HepG2 (cell line): ENCODE data around the gene ATE1. TPM values are rescaled to one million over a fixed set of nuclear protein-coding genes. Genes with fewer than 3 reads are reported as not detected.

Experiments
- BRD4 ChIP-seq: sonication (generic); formaldehyde crosslinking; IDR thresholded peaks from 2 replicates; pipeline ENCODE4 v1.4.0; 2020; ENCODE audit warnings: missing genetic modification reagents
- EHMT2 ChIP-seq: fragments of 200-600 bp; sonication (generic); IDR thresholded peaks from 2 replicates; pipeline ENCODE4 v1.7.0; 2017; ENCODE audit warnings: antibody characterized with exemption, low read depth, low read length, borderline replicate concordance
- FOSL1 ChIP-seq: sonication (generic); formaldehyde crosslinking; IDR thresholded peaks from 2 replicates; pipeline ENCODE4 v1.9.0; 2021; ENCODE audit warnings: missing genetic modification reagents, borderline replicate concordance
- FOXM1 ChIP-seq: sonication (generic); formaldehyde crosslinking; IDR thresholded peaks from 2 replicates; pipeline ENCODE4 v1.5.0; 2020; ENCODE audit warnings: missing genetic modification reagents
- HNRNPUL1 ChIP-seq: fragments of 200-400 bp; formaldehyde crosslinking; IDR thresholded peaks from 2 replicates; pipeline ENCODE4 v1.6.1; 2017; ENCODE audit warnings: low read depth, mild to moderate bottlenecking, low read length, moderate library complexity
- NFRKB ChIP-seq: fragments of 450-650 bp; IDR thresholded peaks from 2 replicates; pipeline ENCODE4 v1.6.1; 2017
- SMAD1 ChIP-seq: sonication (generic); formaldehyde crosslinking; IDR thresholded peaks from 2 replicates; pipeline ENCODE4 v1.4.0; 2020; ENCODE audit warnings: missing genetic modification reagents, low read depth, mild to moderate bottlenecking, borderline replicate concordance
- SMC3 ChIP-seq: IDR thresholded peaks from 2 replicates; pipeline ENCODE4 v1.6.1; 2011; ENCODE audit warnings: low read length, improper control_type of control experiment
- THYN1 ChIP-seq: sonication (generic); formaldehyde crosslinking; IDR thresholded peaks from 2 replicates; pipeline ENCODE4 v1.8.1; 2023; ENCODE audit warnings: low read depth, mild to moderate bottlenecking, moderate library complexity, missing genetic modification reagents, borderline replicate concordance
- ZFP62 ChIP-seq: sonication (generic); formaldehyde crosslinking; IDR thresholded peaks from 2 replicates; pipeline ENCODE4 v1.4.0; 2020; ENCODE audit warnings: missing genetic modification reagents
- ZNF253 ChIP-seq: sonication (generic); formaldehyde crosslinking; IDR thresholded peaks from 2 replicates; pipeline ENCODE4 v1.8.0; 2022; ENCODE audit warnings: mild to moderate bottlenecking, missing genetic modification reagents, borderline replicate concordance
- ZNF44 ChIP-seq: sonication (generic); formaldehyde crosslinking; IDR thresholded peaks from 2 replicates; pipeline ENCODE4 v1.5.1; 2020; ENCODE audit warnings: mild to moderate bottlenecking, missing genetic modification reagents
- ZNF552 ChIP-seq: sonication (generic); formaldehyde crosslinking; IDR thresholded peaks from 2 replicates; pipeline ENCODE4 v1.9.0; 2022; ENCODE audit warnings: missing genetic modification reagents, mild to moderate bottlenecking, borderline replicate concordance
- ZNF563 ChIP-seq: sonication (generic); formaldehyde crosslinking; IDR thresholded peaks from 2 replicates; pipeline ENCODE4 v1.8.0; 2022; ENCODE audit warnings: mild to moderate bottlenecking, moderate library complexity, missing genetic modification reagents
- ZNF672 ChIP-seq: sonication (generic); formaldehyde crosslinking; IDR thresholded peaks from 2 replicates; pipeline ENCODE4 v1.8.1; 2022; ENCODE audit warnings: missing genetic modification reagents
- ZNF776 ChIP-seq: sonication (generic); formaldehyde crosslinking; IDR thresholded peaks from 2 replicates; pipeline ENCODE4 v1.4.0; 2020; ENCODE audit warnings: mild to moderate bottlenecking, missing genetic modification reagents
- polyA plus RNA-seq, 8 experiments: library from polyadenylated mRNA; depleted of rRNA in 3 of 8; stranded (reverse) in 7 of 8; unstranded in 1 of 8; fragments of >200 nt; fragmentation: Illumina TruSeq in 4 of 8; extraction: Trizol in 4 of 8; gene quantifications; 2 replicates each; pipeline versions ENCODE4 v1.2.1 to v1.2.3, GENCODE V29; 2011 to 2016; ENCODE audit warnings: low read depth in 4 of 8, missing spikeins in 1 of 8, mixed read lengths in 1 of 8; ENCODE audit not compliant: insufficient read depth in 1 of 8
- total RNA-seq, 5 experiments: library from RNA; depleted of rRNA; stranded (reverse); fragments of >200 nt; fragmentation: Illumina TruSeq; extraction: Trizol; gene quantifications; 2 replicates each; pipeline ENCODE4 v1.2.3, GENCODE V29; 2016; ENCODE audit warnings: low read depth in 1 of 5
- TF ChIP-seq, protein P1 (sequence below): sonication (generic); formaldehyde crosslinking; conservative IDR thresholded peaks from 2 replicates; pipeline ENCODE4 v1.5.0; 2020; ENCODE audit warnings: missing genetic modification reagents
- TF ChIP-seq, protein P2 (sequence below): sonication (generic); formaldehyde crosslinking; IDR thresholded peaks from 2 replicates; pipeline ENCODE4 v1.4.0; 2020; ENCODE audit warnings: missing genetic modification reagents
- TF ChIP-seq, protein P3 (sequence below): sonication (generic); formaldehyde crosslinking; IDR thresholded peaks from 2 replicates; pipeline ENCODE4 v1.4.0; 2020; ENCODE audit warnings: missing genetic modification reagents
- TF ChIP-seq, protein P4 (sequence below): IDR thresholded peaks from 2 replicates; pipeline ENCODE4 v1.6.1; 2016; ENCODE audit warnings: missing compliant biosample characterization, missing genetic modification reagents, borderline replicate concordance

The ATE1 gene
- total and polyA plus RNA-seq, 2 of the 13 experiments (the other 11 are each of a cell fraction or from before 2014, with no cell fraction given), result 17.5 to 42.2 TPM

GRCh38 chr10:121974535-121975294 is 46.9 kb upstream of the ATE1 start, which contains the start of gene NSMCE4A (continued):
- TF ChIP-seq ZNF552 (CRISPR knock-in tag) (no peak), BRD4 (CRISPR knock-in tag) (peak; percentile 24; the same call in 1 of the 2 replicates), FOXM1 (CRISPR knock-in tag) (no peak), HNRNPUL1 (no peak), THYN1 (CRISPR knock-in tag) (0 out of 2 replicates have a peak, but pooled peaks have one; percentile 78), SMC3 (no peak), NFRKB (no peak), ZNF44 (CRISPR knock-in tag) (no peak), ZFP62 (no peak), ZNF776 (CRISPR knock-in tag) (no peak), EHMT2 (no peak), FOSL1 (CRISPR knock-in tag) (0 out of 2 replicates have a peak, but pooled peaks have one; percentile 34), ZNF672 (CRISPR knock-in tag) (0 out of 2 replicates have a peak, but pooled peaks have one; percentile 38), SMAD1 (no peak), ZNF563 (peak; percentile 58; the same call in 1 of the 2 replicates), ZNF253 (CRISPR knock-in tag) (no peak)
- TF ChIP-seq, protein P1, sequence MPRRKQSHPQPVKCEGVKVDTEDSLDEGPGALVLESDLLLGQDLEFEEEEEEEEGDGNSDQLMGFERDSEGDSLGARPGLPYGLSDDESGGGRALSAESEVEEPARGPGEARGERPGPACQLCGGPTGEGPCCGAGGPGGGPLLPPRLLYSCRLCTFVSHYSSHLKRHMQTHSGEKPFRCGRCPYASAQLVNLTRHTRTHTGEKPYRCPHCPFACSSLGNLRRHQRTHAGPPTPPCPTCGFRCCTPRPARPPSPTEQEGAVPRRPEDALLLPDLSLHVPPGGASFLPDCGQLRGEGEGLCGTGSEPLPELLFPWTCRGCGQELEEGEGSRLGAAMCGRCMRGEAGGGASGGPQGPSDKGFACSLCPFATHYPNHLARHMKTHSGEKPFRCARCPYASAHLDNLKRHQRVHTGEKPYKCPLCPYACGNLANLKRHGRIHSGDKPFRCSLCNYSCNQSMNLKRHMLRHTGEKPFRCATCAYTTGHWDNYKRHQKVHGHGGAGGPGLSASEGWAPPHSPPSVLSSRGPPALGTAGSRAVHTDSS (CRISPR knock-in tag), result no peak
- TF ChIP-seq, protein P2, sequence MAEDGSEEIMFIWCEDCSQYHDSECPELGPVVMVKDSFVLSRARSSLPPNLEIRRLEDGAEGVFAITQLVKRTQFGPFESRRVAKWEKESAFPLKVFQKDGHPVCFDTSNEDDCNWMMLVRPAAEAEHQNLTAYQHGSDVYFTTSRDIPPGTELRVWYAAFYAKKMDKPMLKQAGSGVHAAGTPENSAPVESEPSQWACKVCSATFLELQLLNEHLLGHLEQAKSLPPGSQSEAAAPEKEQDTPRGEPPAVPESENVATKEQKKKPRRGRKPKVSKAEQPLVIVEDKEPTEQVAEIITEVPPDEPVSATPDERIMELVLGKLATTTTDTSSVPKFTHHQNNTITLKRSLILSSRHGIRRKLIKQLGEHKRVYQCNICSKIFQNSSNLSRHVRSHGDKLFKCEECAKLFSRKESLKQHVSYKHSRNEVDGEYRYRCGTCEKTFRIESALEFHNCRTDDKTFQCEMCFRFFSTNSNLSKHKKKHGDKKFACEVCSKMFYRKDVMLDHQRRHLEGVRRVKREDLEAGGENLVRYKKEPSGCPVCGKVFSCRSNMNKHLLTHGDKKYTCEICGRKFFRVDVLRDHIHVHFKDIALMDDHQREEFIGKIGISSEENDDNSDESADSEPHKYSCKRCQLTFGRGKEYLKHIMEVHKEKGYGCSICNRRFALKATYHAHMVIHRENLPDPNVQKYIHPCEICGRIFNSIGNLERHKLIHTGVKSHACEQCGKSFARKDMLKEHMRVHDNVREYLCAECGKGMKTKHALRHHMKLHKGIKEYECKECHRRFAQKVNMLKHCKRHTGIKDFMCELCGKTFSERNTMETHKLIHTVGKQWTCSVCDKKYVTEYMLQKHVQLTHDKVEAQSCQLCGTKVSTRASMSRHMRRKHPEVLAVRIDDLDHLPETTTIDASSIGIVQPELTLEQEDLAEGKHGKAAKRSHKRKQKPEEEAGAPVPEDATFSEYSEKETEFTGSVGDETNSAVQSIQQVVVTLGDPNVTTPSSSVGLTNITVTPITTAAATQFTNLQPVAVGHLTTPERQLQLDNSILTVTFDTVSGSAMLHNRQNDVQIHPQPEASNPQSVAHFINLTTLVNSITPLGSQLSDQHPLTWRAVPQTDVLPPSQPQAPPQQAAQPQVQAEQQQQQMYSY (CRISPR knock-in tag), result peak; percentile 95
- TF ChIP-seq, protein P3, sequence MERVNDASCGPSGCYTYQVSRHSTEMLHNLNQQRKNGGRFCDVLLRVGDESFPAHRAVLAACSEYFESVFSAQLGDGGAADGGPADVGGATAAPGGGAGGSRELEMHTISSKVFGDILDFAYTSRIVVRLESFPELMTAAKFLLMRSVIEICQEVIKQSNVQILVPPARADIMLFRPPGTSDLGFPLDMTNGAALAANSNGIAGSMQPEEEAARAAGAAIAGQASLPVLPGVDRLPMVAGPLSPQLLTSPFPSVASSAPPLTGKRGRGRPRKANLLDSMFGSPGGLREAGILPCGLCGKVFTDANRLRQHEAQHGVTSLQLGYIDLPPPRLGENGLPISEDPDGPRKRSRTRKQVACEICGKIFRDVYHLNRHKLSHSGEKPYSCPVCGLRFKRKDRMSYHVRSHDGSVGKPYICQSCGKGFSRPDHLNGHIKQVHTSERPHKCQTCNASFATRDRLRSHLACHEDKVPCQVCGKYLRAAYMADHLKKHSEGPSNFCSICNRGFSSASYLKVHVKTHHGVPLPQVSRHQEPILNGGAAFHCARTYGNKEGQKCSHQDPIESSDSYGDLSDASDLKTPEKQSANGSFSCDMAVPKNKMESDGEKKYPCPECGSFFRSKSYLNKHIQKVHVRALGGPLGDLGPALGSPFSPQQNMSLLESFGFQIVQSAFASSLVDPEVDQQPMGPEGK (CRISPR knock-in tag), result peak; percentile 38; the same call in 1 of the 2 replicates
- TF ChIP-seq, protein P4, sequence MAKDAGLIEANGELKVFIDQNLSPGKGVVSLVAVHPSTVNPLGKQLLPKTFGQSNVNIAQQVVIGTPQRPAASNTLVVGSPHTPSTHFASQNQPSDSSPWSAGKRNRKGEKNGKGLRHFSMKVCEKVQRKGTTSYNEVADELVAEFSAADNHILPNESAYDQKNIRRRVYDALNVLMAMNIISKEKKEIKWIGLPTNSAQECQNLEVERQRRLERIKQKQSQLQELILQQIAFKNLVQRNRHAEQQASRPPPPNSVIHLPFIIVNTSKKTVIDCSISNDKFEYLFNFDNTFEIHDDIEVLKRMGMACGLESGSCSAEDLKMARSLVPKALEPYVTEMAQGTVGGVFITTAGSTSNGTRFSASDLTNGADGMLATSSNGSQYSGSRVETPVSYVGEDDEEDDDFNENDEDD (CRISPR knock-in tag), result peak; percentile 83
